GM13977 (cell line): Measurements from ENCODE around the gene SLC4A2.

Experiments used
- DNase-seq: peaks from one replicate; pipeline ENCODE4 v3.0.0; 2012; ENCODE audit warnings: low spot score
- CTCF ChIP-seq: IDR thresholded peaks from 2 replicates; pipeline ENCODE4 v1.5.1; 2012; ENCODE audit warnings: mild to moderate bottlenecking, control low read depth; ENCODE audit not compliant: insufficient read depth; ENCODE audit errors: extremely low read depth, missing control alignments
- in situ Hi-C: fragments of 300-500 bp; cut with MboI; formaldehyde crosslinking; loops from one replicate; pipeline ENCODE4 v1.12.0; 2022; ENCODE audit warnings: low sequenced_read_pairs, low pct_unique_long_range_greater_than_20kb, mixed read lengths, inconsistent platforms; ENCODE audit not compliant: unreplicated experiment

Gene SLC4A2

GRCh38 chr7:151046603-151047573 is 12.5 kb upstream of the SLC4A2 start:
- TF ChIP-seq CTCF, result no peak
- DNase-seq, result no peak
- in situ Hi-C loops, result no loop called here

- in situ Hi-C loops, result no loop called here
- no peak for TF ChIP-seq CTCF
- no peak for DNase-seq
These were observed 11.2 kb upstream of the SLC4A2 start, which contains the start of gene ASIC3 for GRCh38 chr7:151047976-151048815. Gene ASIC3 (plus strand): TSS chr7:151048531. CDS start chr7:151048886, 355 bp downstream.

- no peak for TF ChIP-seq CTCF
- no peak for DNase-seq
- in situ Hi-C loops, result no loop called here
These were observed 10.4 kb upstream of the SLC4A2 start for GRCh38 chr7:151048911-151049463.

- TF ChIP-seq CTCF, result no peak
- in situ Hi-C loops, result no loop called here
- no peak for DNase-seq
These were observed 8.3 kb upstream of the SLC4A2 start for GRCh38 chr7:151051108-151051507.

- TF ChIP-seq CTCF, result no peak
- DNase-seq, result no peak
- in situ Hi-C loops, result no loop called here
These were observed 6.3 kb upstream of the SLC4A2 start for GRCh38 chr7:151053096-151053495.

GRCh38 chr7:151053751-151054150 is 5.6 kb upstream of the SLC4A2 start:
- TF ChIP-seq CTCF, result no peak
- in situ Hi-C loops, result no loop called here
- no peak for DNase-seq
